GM08714 (cell line): ENCODE data around the gene APBA2.

Source experiments
- H3K4me3 ChIP-seq: fragments of 200-500 bp; sonication (Bioruptor generic); 2 replicates; pipeline ENCODE4 v1.5.1; 2014; ENCODE audit warnings: mild to moderate bottlenecking, low read length, inconsistent platforms
- ZNF274 ChIP-seq: IDR thresholded peaks from 2 replicates; pipeline ENCODE4 v1.6.1; 2012; ENCODE audit warnings: mild to moderate bottlenecking, low read depth, low read length

Gene APBA2

GRCh38 chr15:28985316-28985645 lies 99.5 kb downstream of the APBA2 start:
- no peak overlapping the region for H3K4me3 ChIP-seq
- no peak for TF ChIP-seq ZNF274

GRCh38 chr15:28985691-28986090 lies 99.9 kb downstream of the APBA2 start:
- H3K4me3 ChIP-seq, result no peak overlapping the region
- TF ChIP-seq ZNF274, result no peak

- TF ChIP-seq ZNF274, result no peak
Measured at GRCh38 chr15:28986108-28986507, 100.3 kb downstream of the APBA2 start.

GRCh38 chr15:28986726-28987125 lies 101.0 kb downstream of the APBA2 start:
- H3K4me3 ChIP-seq, result no peak overlapping the region
- TF ChIP-seq ZNF274, result no peak

More at GRCh38 chr15:28986108-28986507, 100.3 kb downstream of the APBA2 start:
- no peak overlapping the region for H3K4me3 ChIP-seq

GRCh38 chr15:28987337-28987736 lies 101.6 kb downstream of the APBA2 start:
- no peak overlapping the region for H3K4me3 ChIP-seq
- TF ChIP-seq ZNF274, result no peak

GRCh38 chr15:28989239-28989830 lies 103.6 kb downstream of the APBA2 start:
- no peak for TF ChIP-seq ZNF274
- H3K4me3 ChIP-seq, result no peak overlapping the region

- H3K4me3 ChIP-seq, result no peak overlapping the region
- no peak for TF ChIP-seq ZNF274
Measured at GRCh38 chr15:28989896-28990295, 104.1 kb downstream of the APBA2 start.

- TF ChIP-seq ZNF274, result no peak
- H3K4me3 ChIP-seq, result no peak overlapping the region
Measured at GRCh38 chr15:28990390-28990789, 104.6 kb downstream of the APBA2 start.

GRCh38 chr15:28991236-28992171 lies 105.7 kb downstream of the APBA2 start:
- H3K4me3 ChIP-seq, result no peak overlapping the region
- TF ChIP-seq ZNF274, result no peak

- H3K4me3 ChIP-seq, result no peak overlapping the region
- no peak for TF ChIP-seq ZNF274
Measured at GRCh38 chr15:28992336-28992864, 106.6 kb downstream of the APBA2 start.

- TF ChIP-seq ZNF274, result no peak
Measured at GRCh38 chr15:28993051-28993719, 107.4 kb downstream of the APBA2 start.

GRCh38 chr15:28993720-28994053 lies 107.9 kb downstream of the APBA2 start:
- TF ChIP-seq ZNF274, result no peak
- H3K4me3 ChIP-seq, result no peak overlapping the region

More at GRCh38 chr15:28993051-28993719, 107.4 kb downstream of the APBA2 start:
- no peak overlapping the region for H3K4me3 ChIP-seq

- no peak for TF ChIP-seq ZNF274
- no peak overlapping the region for H3K4me3 ChIP-seq
Measured at GRCh38 chr15:28994142-28994830, 108.5 kb downstream of the APBA2 start.

- no peak for TF ChIP-seq ZNF274
Measured at GRCh38 chr15:28994831-28995596, 109.2 kb downstream of the APBA2 start.

More at GRCh38 chr15:28994831-28995596, 109.2 kb downstream of the APBA2 start:
- no peak overlapping the region for H3K4me3 ChIP-seq
